Activated T-helper 1 cell treated with Interleukin-2 at 50 U/mL for 16 hours (primary cell): Measurements from ENCODE around the gene TRIM36.

Source experiments
- DNase-seq: peaks from one replicate; pipeline ENCODE4 v3.0.0-alpha.2; 2020; ENCODE audit warnings: low read depth

Gene TRIM36

GRCh38 chr5:115166744-115167393 is 2.8 kb downstream of the TRIM36 start:
- no peak for DNase-seq

- no peak for DNase-seq
Measured at GRCh38 chr5:115165790-115166189, 3.9 kb downstream of the TRIM36 start.

- DNase-seq = no peak
Measured at GRCh38 chr5:115160975-115161475, 8.7 kb downstream of the TRIM36 start.

- no peak for DNase-seq
Measured at GRCh38 chr5:115151208-115151805, 18.4 kb downstream of the TRIM36 start.

GRCh38 chr5:115150512-115150911 is 19.2 kb downstream of the TRIM36 start:
- DNase-seq = no peak

GRCh38 chr5:115147052-115147451 is 22.7 kb downstream of the TRIM36 start:
- no peak for DNase-seq

GRCh38 chr5:115136294-115136693 is 33.4 kb downstream of the TRIM36 start:
- no peak for DNase-seq

- no peak for DNase-seq
Measured at GRCh38 chr5:115132465-115132864, 37.2 kb downstream of the TRIM36 start.

GRCh38 chr5:115126303-115126702 is 43.4 kb downstream of the TRIM36 start:
- no peak for DNase-seq

- DNase-seq = no peak
Measured at GRCh38 chr5:115124741-115125140, 45.0 kb downstream of the TRIM36 start.

GRCh38 chr5:115116001-115116400 is 53.7 kb downstream of the TRIM36 start:
- DNase-seq = no peak

GRCh38 chr5:115109840-115110239 is 59.9 kb downstream of the TRIM36 start:
- DNase-seq = no peak

GRCh38 chr5:115109356-115109755 is 60.4 kb downstream of the TRIM36 start:
- DNase-seq = no peak

- no peak for DNase-seq
Measured at GRCh38 chr5:115100319-115100955, 69.3 kb downstream of the TRIM36 start.

GRCh38 chr5:115098041-115098702 is 71.5 kb downstream of the TRIM36 start:
- DNase-seq = no peak

GRCh38 chr5:115097236-115097635 is 72.5 kb downstream of the TRIM36 start:
- DNase-seq = no peak

GRCh38 chr5:115096034-115096769 is 73.5 kb downstream of the TRIM36 start:
- DNase-seq = no peak

- DNase-seq = no peak
Measured at GRCh38 chr5:115087951-115088350, 81.8 kb downstream of the TRIM36 start.

GRCh38 chr5:115086473-115086872 is 83.2 kb downstream of the TRIM36 start:
- no peak for DNase-seq

GRCh38 chr5:115084246-115084793 is 85.4 kb downstream of the TRIM36 start:
- no peak for DNase-seq

GRCh38 chr5:115079924-115080623 is 89.6 kb downstream of the TRIM36 start:
- no peak for DNase-seq
